GM12801 (cell line): Measurements from ENCODE around the gene CLCN4.

Source experiments
- TF ChIP-seq, protein P1 (sequence below): IDR thresholded peaks from one replicate; pipeline ENCODE4 v1.5.1; 2011; ENCODE audit warnings: control low read depth; ENCODE audit not compliant: insufficient read length; ENCODE audit errors: extremely low read depth

The CLCN4 gene

DNA sequence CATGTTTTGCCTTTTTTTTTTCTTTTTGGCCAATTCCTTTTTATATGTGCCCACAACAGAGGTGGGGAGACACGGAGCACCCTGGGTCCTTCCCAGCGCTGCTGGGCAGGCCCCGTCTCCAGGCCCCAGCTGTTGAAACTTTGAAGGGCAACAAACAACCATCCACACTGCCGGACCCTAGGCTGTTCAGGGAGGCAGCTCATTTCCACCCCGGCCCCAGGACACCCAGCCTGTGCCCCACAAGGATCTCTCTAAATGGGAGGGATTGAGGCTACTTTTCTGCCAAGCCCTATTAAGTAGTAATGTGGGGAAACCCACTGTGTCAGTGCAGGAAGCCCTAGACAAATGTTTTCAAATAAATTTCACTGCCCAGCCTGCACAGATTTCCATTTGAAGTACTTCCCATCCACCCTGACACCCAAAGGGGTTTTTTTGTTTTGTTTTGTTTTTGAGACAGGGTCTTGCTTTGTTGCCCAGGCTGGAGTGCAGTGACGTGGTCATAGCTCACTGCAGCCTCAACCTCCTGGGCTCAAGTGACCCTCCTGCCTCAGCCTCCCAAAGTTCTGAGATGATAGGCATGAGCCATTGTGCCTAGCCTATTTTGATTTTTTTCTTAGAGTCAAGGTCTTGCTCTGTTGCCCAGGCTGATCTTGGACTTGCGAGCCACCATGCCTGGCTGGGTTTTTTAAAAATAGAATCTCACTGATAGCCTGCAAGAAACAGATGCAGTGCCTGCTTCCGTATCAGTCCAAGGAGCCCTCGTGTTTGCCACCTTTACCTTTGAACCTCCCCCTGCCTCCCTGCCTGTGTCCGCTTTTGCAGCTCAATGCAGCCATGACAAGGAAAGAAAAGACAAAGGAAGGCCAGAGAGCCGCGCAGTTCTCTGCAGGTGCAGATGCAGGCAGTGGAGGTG lies 13.4 kb upstream of the CLCN4 start:
- TF ChIP-seq, protein P1, sequence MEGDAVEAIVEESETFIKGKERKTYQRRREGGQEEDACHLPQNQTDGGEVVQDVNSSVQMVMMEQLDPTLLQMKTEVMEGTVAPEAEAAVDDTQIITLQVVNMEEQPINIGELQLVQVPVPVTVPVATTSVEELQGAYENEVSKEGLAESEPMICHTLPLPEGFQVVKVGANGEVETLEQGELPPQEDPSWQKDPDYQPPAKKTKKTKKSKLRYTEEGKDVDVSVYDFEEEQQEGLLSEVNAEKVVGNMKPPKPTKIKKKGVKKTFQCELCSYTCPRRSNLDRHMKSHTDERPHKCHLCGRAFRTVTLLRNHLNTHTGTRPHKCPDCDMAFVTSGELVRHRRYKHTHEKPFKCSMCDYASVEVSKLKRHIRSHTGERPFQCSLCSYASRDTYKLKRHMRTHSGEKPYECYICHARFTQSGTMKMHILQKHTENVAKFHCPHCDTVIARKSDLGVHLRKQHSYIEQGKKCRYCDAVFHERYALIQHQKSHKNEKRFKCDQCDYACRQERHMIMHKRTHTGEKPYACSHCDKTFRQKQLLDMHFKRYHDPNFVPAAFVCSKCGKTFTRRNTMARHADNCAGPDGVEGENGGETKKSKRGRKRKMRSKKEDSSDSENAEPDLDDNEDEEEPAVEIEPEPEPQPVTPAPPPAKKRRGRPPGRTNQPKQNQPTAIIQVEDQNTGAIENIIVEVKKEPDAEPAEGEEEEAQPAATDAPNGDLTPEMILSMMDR, result no peak

DNA sequence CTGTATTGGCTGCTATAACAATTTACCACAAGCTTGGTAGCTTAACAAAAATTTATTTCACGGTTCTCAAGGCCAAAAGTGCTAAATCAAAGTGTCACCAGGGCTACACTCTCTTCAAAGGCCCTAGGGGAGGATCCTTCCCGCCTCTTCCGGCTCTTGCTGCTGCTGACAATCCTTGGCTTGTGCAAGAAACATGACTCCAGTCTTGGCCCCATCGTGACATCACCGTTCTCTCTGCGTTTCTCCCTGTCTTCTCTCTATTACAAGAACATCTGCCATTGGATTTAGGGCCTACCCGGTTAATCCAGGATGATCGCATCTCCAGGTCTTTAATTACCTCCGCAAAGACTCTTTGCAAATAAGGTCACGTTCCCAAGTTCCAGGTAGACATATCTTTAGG lies 10.4 kb upstream of the CLCN4 start:
- TF ChIP-seq, protein P1, result no peak

GRCh38 chrX:10152086-10152485 lies 4.7 kb upstream of the CLCN4 start:
- TF ChIP-seq, protein P1, result no peak

GRCh38 chrX:10155137-10155536 lies 1.6 kb upstream of the CLCN4 start:
- TF ChIP-seq, protein P1, result no peak

- TF ChIP-seq, protein P1, result no peak
Measured at GRCh38 chrX:10157032-10157341, 212 bp downstream of the CLCN4 start.

DNA sequence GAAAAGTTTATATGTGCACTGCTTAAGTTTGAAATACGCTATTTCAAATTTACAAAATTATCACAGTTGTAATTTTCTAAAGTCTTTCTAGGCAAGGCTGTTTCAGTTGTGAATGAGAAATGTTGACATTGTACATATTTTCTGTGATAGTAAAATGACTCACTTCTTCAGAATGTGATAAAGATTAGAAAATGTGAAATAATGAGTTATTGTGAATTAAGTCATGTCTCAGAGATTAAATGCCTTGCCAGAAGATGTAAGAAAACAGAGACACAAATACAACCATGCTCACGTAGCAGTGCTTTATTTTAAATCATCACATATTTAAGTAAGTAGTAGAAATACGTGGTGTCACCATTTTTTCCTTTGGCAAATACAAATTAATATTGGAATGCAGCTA lies 768 bp downstream of the CLCN4 start:
- TF ChIP-seq, protein P1, result no peak

DNA sequence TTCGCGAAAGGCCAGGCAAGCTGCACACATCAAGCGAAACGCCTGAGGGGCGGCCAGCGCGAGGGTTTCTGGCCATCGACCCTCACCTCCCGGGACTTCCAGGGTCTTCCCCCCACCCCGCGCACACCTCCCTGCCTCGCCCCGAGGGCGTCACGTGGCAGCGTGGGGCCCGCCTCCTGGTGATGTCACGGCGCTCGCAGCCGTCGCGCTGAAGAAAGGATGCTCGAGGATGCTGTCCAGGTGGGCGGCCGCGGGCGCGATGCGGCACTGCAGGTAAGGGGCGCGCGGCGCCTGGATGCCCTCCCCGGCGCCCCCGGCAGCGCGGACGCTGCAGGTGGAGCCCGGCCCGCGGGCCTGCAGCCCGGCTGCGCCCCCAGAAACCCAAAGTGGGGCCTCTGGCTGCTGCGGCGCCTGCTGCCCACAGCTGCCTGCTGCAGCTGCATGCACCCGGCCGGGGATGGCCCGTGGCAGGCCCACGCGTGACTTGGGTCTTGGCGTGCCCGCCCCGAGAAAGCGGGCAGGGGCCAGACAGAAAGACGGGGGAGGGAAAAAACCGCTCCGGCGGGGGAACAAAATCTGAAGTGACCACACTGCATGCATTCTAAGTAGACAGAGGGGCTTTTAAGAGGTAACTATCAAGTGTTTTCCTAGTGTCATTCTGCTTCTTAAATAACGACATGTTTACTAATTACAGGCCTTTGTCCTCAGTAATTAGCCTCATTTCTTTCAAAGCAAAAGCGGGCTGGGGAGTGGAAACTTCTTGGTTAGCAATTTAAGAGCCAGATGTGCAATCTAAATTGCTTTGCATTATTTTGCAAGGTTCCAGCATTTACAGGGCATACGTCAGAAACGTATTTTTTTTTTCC lies 1.7 kb downstream of the CLCN4 start:
- TF ChIP-seq, protein P1, result no peak
